Activated T-helper 17 cell treated with anti-CD3 and anti-CD28 coated beads, Interleukin-2, amount 50 U/mL, for 72 hours (primary cell): ENCODE results near the gene RETREG1. TPM values are rescaled to one million over a fixed set of nuclear protein-coding genes. Genes with fewer than 3 reads are reported as not detected.
"Not testable (repeated sequence)": the region's sequence is repeated elsewhere in the genome, so short reads cannot be mapped to it uniquely, and the experiment has no call there.

Experiments
- ATAC-seq: fragments of 150-1000 bp; cut with Tn5 transposase; replicated peaks from 2 replicates; pipeline ENCODE4 v1.10.0; 2021; ENCODE audit warnings: mild to moderate bottlenecking, moderate library complexity
- H3K27ac Mint-ChIP-seq: one replicate; pipeline ENCODE4 v1.8.0; 2022; ENCODE audit warnings: mixed read lengths
- H3K27me3 Mint-ChIP-seq: one replicate; pipeline ENCODE4 v1.8.0; 2022; ENCODE audit warnings: mixed read lengths
- H3K36me3 Mint-ChIP-seq: one replicate; pipeline ENCODE4 v1.8.0; 2022; ENCODE audit warnings: low read depth, mild to moderate bottlenecking, mixed read lengths
- H3K4me1 Mint-ChIP-seq: one replicate; pipeline ENCODE4 v1.8.0; 2022; ENCODE audit warnings: mixed read lengths
- H3K4me3 Mint-ChIP-seq: one replicate; pipeline ENCODE4 v1.8.0; 2022; ENCODE audit warnings: mild to moderate bottlenecking, mixed read lengths
- H3K9me3 Mint-ChIP-seq: one replicate; pipeline ENCODE4 v1.8.0; 2022; ENCODE audit warnings: mixed read lengths
- total RNA-seq, 2 donors: library from RNA; stranded (reverse); gene quantifications; one replicate each; pipeline ENCODE4 v1.2.3, GENCODE V29; 2022

RETREG1 gene
- total RNA-seq, 2 donors from 2014 or later: 8.4 to 13.5 TPM

DNA sequence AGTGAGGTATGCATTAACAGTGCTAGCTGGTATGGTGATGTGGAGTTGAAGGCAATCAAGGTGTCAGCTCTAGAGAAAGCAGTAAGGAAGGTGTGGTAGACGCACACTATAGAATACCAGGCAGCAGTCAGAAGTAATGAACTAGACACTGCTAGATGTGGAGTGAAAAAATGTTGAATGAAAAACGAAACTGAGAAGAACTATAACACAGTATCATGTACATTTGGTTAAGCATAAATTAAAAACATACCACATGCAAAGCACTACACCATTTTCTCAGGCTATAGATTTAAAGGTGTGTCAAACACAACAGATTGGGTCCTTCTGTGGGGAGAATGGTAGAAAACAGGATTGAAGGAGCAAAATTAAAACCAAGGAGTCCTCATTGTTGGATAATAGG lies 166.6 kb downstream of the RETREG1 start:
- ATAC-seq: no peak
- Mint-ChIP-seq H3K27me3 (no peaks in the 10 kb centered on the region), H3K9me3 (no peaks in the 10 kb centered on the region), H3K4me1 (peaks cover 5% of the 10 kb centered on the region), H3K36me3 (peaks cover 97% of the 10 kb centered on the region), H3K4me3 (no peak overlapping the region), H3K27ac (no peak overlapping the region)

DNA sequence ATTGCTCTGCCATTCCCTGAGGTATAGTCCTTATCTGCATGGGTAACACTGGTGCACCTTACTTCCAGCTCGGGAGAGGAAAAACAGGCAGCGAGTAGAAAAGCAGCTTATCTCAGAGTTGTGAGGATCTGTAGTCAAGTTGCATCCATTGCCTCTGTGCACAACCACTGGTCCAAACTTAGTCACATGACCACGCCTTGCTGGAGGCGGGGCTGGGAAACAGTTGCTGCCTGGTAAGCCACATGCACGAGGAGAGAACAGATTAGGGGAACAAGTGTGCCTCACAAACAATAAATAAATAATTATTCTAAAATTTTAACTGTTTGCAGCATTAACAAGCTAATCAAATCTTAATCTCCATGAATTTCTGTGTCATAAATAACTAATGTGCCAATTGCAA lies 169.8 kb downstream of the RETREG1 start:
- H3K36me3 Mint-ChIP-seq: peaks cover 65% of the 10 kb centered on the region
- no peak overlapping the region for H3K4me3 Mint-ChIP-seq
- no peaks in the 10 kb centered on the region for H3K27me3 Mint-ChIP-seq

DNA sequence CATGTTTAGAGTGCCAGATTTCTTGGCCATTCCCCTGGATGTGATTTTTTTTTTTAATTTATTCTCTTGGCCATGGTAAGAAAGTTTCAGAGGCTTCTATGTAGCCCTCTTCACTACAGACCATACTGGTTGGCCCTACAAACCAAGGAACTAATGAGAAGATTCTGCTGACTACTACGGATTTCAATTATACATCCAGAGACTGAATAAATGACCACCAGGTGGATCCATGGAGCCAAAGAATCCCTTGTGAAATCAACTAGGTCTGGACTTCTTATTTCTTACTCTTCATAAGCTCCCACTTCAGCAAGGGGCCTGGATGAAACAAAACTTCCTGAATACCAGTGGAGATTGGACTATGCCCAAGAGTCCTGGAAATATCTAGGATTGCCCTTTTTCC lies 178.8 kb downstream of the RETREG1 start:
- H3K4me3 Mint-ChIP-seq: no peak overlapping the region
- no peaks in the 10 kb centered on the region for H3K36me3 Mint-ChIP-seq
- no peaks in the 10 kb centered on the region for H3K27me3 Mint-ChIP-seq
- H3K4me1 Mint-ChIP-seq: no peaks in the 10 kb centered on the region
- H3K9me3 Mint-ChIP-seq: no peaks in the 10 kb centered on the region
- no peak for ATAC-seq
- H3K27ac Mint-ChIP-seq: no peak overlapping the region

More for the DNA sequence above, 169.8 kb downstream of the RETREG1 start:
- no peak overlapping the region for H3K27ac Mint-ChIP-seq
- ATAC-seq: no peak
- H3K9me3 Mint-ChIP-seq: no peaks in the 10 kb centered on the region
- H3K4me1 Mint-ChIP-seq: no peaks in the 10 kb centered on the region

DNA sequence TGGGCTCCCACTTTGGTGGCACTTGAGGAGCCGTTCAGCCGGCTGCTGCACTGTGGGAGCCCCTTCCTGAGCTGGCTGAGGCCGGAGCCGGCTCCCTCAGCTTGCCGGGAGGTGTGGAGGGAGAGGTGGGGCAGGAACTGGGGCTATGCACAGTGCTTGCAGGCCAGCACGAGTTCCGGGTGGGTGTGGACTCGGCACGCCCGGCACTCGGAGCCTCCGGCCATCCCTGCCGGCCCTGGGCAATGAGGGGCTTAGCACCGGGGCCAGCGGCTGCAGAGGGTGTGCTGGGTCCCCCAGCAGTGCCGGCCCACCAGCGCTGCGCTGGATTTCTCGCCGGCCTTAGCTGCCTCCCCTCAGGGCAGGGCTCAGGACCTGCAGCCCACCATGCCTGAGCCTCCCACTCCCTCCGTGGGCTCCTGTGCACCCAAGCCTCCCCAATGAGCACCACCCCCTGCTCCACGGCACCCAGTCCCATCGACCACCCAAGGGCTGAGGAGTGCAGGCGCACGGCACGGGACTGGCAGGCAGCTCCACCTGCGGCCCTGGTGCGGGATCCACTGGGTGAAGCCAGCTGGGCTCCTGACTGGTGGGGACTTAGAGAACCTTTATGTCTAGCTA lies 180.6 kb downstream of the RETREG1 start:
- not testable (repeated sequence) for H3K36me3 Mint-ChIP-seq, H3K27me3 Mint-ChIP-seq, H3K4me1 Mint-ChIP-seq, H3K27ac Mint-ChIP-seq, H3K4me3 Mint-ChIP-seq, ATAC-seq, H3K9me3 Mint-ChIP-seq

DNA sequence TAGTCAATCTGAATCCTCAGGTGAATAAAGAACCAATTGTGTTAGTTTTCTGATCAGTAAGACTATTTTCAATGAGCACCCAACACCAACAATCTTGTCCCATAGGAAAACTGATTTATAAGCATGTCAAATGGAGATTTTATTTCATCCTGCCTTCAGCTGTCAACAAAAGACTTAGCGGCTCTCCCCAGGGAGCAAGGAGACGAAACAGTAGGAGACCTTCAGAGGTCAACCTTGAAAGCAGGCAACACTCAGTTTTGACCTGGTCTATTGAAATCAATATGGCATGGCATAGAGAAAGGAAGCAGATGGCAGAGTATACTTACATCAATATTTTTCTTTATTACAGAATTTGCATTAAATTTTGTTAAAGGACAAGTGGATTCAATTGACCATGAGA lies 185.3 kb downstream of the RETREG1 start:
- Mint-ChIP-seq H3K4me1 (no peaks in the 10 kb centered on the region), H3K27me3 (peaks cover 12% of the 10 kb centered on the region), H3K4me3 (no peak overlapping the region), H3K36me3 (no peaks in the 10 kb centered on the region), H3K9me3 (no peaks in the 10 kb centered on the region), H3K27ac (no peak overlapping the region)
- no peak for ATAC-seq

DNA sequence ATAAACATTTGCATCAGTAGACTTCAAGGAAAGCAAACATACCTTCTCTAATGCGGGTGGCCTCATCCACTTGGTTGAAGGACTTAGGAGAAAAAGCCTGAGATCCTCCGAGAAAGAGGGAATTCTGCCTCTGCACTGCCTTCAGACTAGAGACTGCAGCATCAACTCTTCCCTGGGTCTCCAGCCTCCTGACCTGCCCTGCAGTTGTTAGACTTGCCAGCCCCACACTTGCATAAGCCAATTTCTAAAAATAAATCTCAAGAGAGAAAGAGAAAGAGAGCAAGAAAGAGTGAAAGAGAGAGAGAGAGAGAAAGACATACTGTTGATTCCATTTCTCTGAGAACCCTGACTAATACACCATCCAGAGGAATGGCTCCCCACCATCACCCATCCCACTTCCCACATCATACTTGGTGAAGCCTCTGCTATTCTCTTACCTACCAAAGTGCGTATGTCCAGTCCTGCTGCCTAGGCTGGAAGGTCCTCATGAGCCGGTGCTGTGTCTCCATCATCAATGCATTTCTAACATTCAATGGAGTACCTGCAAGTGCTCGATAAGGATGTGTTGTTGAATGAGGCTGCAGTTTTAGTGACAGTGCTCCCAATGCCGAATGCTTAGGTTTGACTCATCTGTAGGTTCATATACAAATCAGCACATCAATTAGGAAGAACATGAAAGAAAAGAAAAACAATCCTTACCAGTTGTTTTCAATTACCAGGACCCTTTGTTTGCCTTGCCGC lies 186.3 kb downstream of the RETREG1 start:
- no peak overlapping the region for H3K27ac Mint-ChIP-seq
- no peaks in the 10 kb centered on the region for H3K36me3 Mint-ChIP-seq
- no peak overlapping the region for H3K4me3 Mint-ChIP-seq
- H3K9me3 Mint-ChIP-seq: no peaks in the 10 kb centered on the region
- H3K27me3 Mint-ChIP-seq: peaks cover 12% of the 10 kb centered on the region
- ATAC-seq: no peak
- no peaks in the 10 kb centered on the region for H3K4me1 Mint-ChIP-seq

DNA sequence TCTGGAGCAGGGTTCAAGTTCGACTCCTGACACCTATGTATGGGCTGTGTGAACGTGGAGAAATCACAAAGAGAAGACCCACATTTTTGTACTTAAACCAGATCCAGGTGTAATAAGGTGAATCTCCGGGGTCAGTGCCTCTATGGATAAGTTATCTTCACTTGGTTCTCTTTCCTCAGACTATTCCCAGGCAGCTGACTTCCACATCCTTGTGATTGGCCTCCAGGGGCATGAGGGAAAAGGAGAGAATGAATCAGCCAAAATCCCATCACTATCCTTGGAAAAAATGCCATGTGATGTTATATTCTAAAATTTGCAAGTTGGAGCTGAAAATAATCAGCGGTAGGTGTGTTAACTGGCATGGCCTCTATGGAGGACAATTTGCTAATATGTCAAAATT lies 188.4 kb downstream of the RETREG1 start:
- Mint-ChIP-seq H3K4me1 (no peaks in the 10 kb centered on the region), H3K9me3 (no peaks in the 10 kb centered on the region), H3K4me3 (no peak overlapping the region), H3K27me3 (peaks cover 15% of the 10 kb centered on the region), H3K27ac (no peak overlapping the region), H3K36me3 (no peaks in the 10 kb centered on the region)
- ATAC-seq: no peak

DNA sequence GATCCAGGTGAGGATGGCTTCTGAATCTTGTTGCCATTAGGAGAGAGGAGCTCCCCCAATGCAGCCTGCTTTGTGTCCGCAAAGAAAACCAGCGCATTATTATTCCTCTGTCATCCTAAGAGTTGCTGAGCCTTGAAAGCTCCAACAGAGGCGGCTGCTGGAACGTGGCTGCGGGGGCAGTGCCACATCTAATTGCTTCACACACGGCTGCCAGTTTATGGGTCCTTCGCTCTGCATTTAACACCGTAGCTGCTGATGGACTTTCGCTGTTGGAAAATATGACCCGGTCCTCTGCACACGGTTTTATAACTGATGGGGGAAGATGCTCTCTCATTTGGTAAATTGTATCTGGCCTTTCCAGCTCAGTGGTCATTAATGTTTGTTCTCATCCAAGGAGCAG lies 189.2 kb downstream of the RETREG1 start:
- H3K4me3 Mint-ChIP-seq: no peak overlapping the region
- peaks cover 19% of the 10 kb centered on the region for H3K27me3 Mint-ChIP-seq
- no peaks in the 10 kb centered on the region for H3K9me3 Mint-ChIP-seq
- no peaks in the 10 kb centered on the region for H3K36me3 Mint-ChIP-seq
- no peak overlapping the region for H3K27ac Mint-ChIP-seq
- H3K4me1 Mint-ChIP-seq: no peaks in the 10 kb centered on the region
- no peak for ATAC-seq

Other genes with a start within 250 kb of the RETREG1 start
- gene ZNF622, start 151.2 kb downstream of the RETREG1 start, total RNA-seq: 10 to 100 TPM; 27.0 to 37.3 TPM